ENCODE measurements around the gene PML. TPM values are rescaled to one million over a fixed set of nuclear protein-coding genes. Genes with fewer than 3 reads are reported as not detected.
A peak's percentile ranks its signal among the peaks of the same experiment; 100 is the strongest.

PML gene, protein sequence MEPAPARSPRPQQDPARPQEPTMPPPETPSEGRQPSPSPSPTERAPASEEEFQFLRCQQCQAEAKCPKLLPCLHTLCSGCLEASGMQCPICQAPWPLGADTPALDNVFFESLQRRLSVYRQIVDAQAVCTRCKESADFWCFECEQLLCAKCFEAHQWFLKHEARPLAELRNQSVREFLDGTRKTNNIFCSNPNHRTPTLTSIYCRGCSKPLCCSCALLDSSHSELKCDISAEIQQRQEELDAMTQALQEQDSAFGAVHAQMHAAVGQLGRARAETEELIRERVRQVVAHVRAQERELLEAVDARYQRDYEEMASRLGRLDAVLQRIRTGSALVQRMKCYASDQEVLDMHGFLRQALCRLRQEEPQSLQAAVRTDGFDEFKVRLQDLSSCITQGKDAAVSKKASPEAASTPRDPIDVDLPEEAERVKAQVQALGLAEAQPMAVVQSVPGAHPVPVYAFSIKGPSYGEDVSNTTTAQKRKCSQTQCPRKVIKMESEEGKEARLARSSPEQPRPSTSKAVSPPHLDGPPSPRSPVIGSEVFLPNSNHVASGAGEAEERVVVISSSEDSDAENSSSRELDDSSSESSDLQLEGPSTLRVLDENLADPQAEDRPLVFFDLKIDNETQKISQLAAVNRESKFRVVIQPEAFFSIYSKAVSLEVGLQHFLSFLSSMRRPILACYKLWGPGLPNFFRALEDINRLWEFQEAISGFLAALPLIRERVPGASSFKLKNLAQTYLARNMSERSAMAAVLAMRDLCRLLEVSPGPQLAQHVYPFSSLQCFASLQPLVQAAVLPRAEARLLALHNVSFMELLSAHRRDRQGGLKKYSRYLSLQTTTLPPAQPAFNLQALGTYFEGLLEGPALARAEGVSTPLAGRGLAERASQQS
- 10 to 100 TPM; 10.5 to 47.9 (median 32.6) TPM for polyA plus RNA-seq

DNA sequence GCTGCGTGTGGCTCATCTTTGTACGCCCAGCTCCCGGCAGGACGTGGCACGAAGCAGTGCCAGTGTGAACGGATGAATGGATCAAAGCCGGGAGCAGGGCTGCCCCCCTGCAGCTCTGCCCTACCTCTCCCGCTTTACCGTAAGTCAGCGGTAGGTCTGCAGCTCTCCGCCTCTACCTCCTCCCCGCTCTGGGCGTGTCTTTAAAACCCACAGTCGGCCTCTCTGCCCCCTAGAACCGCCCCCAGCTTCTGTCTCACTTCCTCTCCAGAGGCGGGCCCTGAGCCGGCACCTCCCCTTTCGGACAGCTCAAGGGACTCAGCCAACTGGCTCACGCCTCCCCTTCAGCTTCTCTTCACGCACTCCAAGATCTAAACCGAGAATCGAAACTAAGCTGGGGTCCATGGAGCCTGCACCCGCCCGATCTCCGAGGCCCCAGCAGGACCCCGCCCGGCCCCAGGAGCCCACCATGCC is at the start of gene PML:
Gene PML (plus strand): TSS at position 304 of the 471 bp plus-strand sequence. CDS start 97 bp downstream, at position 401.
- 0% methylated on average over 27 of the region's 27 CpGs for WGBS, 3 donors
- H3K27ac ChIP-seq (ENCODE audit: low read depth, low read length): peak within 1 kb of the TSS; percentile 70

DNA sequence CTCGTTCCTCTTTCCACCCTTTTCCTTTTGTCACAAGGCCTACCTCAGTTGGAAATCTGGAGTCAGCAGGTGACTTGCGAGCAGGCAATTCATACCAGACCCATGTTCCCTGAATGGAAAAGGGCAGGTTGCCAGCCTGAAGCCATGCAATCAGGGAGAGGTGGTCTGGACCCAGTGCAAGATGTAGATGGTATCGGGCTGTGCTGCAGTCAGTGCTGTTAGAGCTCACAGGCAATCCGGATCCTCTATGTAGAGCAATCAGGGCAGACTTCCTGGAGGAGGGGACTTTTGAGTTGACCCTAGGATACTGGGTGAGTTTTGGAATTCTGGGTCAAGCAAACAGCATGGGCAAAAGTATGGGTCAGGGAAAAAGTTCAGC is 49.4 kb upstream of the PML start:
- WGBS, 3 donors: 73 to 88% (median 80%) methylated on average over 4 of the region's 4 CpGs
- H3K27ac ChIP-seq (ENCODE audit: low read depth, low read length): no peak overlapping the region

DNA sequence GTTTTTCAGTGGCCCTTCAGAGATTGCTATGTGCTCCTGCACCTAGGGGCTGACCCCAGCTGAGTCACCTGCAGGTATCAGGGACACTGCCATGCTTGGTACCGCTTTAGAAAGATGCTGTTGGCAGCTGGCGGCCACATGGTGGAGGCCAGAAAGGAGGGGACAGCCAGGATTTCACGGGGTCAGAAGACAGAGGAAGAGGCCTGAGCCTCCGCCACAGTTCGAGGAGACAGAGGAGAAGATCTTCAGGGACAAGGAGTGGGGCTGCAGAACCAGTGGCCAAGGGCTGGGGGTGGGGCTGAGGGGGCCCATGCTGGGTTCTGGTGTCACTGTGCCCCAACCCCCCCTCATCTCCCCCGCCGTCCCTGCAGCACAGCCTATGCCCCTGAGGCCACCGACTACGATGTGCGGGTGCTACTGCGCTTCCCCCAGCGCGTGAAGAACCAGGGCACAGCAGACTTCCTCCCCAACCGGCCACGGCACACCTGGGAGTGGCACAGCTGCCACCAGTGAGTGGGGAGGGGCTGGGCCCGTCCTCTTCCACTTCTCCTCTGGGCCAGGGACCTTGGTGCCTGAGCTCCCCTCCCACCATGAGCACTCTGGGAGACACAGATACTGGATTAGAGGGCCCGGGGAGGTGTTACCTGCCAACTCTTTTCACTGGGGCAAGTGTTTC is 48.3 kb upstream of the PML start:
- no peak overlapping the region for H3K27ac ChIP-seq (ENCODE audit: low read depth, low read length)
- WGBS, 3 donors: 73 to 79% (median 74%) methylated on average over 17 of the region's 17 CpGs

DNA sequence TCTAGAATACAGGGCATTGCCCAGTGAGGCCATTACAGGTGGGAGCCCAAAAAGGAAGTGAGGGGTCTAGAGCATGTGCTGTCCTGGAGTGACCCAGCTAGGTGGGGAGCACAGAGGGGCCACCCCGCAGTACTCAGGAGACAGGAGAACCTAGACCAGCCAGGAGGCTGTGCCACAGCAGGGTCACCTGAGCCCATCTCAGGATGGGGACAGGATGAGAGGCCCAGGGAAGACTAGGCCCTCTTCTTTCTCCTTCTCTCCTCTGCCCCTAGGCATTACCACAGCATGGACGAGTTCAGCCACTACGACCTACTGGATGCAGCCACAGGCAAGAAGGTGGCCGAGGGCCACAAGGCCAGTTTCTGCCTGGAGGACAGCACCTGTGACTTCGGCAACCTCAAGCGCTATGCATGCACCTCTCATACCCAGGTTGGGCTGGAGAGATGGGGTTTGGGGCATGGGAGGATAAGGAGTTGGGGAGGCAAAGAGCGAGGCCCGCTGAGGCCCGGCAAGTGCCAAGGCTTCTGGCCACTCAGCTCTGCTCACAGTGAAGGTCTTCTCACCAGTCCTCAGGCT is 47.6 kb upstream of the PML start:
- H3K27ac ChIP-seq (ENCODE audit: low read depth, low read length): no peak overlapping the region
- 91 to 98% (median 96%) methylated on average over 8 to 9 of the region's 9 CpGs for WGBS, 3 donors

DNA sequence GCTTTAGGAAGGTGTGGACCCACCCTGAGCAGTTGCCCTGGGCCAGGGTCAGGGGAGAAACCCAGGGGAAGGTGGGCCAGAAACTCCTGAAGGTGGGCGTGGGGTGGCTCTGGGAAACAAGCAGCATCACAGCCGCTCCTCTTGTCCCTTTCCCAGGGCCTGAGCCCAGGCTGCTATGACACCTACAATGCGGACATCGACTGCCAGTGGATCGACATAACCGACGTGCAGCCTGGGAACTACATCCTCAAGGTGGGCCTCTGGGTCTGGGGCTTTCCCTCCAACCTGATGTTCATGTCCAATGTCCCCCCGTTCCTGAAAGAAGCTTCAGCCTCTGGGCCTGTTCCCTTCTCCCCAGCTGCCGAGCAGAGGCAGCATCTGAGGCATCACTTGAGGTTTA is 46.9 kb upstream of the PML start:
- 94 to 97% (median 96%) methylated on average over 9 of the region's 9 CpGs for WGBS, 3 donors
- no peak overlapping the region for H3K27ac ChIP-seq (ENCODE audit: low read depth, low read length)

DNA sequence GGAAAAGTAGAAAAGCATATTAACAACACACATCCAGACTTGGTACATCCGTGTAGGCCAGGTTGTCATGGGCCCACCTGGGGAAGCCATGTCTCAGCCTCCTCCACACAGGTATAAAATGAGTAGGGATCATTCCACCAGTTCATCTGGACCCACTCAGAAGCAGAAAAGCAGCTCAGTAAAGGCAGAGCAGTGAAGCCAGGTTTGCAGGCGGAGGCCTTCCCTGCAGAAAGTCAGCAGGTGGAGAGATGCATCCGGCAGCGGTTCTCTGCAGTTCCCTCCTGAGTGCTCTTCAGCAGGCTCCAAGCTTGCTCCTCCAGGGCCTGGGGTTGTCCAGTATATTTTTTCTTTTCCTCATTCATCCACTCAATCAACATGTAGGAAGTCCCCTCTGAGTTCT is 46.1 kb upstream of the PML start:
- no peak overlapping the region for H3K27ac ChIP-seq (ENCODE audit: low read depth, low read length)
- WGBS, 3 donors: 91 to 98% (median 94%) methylated on average over 4 of the region's 4 CpGs

DNA sequence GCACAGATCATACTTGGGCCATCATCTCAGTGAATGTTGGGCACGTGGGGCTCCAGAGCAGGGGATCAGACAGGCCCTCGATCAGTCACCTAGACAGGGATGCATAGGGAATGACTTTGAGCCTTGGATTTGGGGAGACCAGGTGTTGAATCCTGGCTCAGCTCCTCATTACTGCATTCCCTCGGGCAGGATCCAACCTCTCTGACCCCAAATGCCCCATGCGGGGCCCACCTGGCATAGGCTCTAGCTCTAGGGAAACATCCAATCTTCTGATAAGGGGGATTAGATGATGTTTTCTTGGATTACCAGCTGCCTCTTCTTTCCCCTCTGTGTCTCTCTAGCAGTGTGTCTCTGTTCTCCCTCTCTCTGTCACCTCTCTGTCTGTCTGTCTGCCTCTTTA is 45.5 kb upstream of the PML start:
- no peak overlapping the region for H3K27ac ChIP-seq (ENCODE audit: low read depth, low read length)
- WGBS, 3 donors: 70 to 91% (median 82%) methylated on average over 4 of the region's 4 CpGs

DNA sequence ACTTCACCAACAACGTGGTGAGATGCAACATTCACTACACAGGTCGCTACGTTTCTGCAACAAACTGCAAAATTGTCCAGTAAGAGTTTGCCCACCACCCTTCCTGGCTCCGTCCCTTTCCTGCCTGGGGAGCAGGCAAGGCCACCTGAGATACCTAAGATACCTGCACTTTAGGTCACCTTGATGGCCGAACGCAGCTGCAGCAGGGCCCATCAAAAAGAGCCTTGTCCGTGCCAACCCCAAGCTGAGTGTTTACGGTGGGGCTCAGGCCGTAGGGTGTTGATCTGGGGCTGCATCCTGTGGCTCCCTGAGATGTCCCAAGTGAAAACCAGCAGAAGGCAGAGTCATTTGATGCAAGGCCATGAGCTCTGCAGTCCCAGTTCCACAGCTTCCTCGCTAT is 45.0 kb upstream of the PML start:
- H3K27ac ChIP-seq (ENCODE audit: low read depth, low read length): no peak overlapping the region

DNA sequence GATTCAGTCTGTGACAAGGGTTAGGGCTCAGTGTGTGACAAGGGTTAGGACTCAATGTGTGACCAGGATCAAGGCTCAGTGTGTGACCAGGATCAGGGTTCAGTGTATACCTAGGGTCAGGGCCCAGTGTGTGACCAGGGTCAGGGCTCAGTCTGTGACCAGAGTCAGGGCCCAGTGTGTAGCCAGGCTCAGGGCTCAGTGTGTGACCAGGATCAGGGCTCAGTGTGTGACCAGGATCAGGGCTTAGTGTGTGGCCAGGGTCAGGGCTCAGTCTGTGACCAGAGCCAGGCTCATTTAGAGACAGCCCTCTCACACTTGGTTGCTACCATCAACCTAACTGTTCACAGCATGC is 44.1 kb upstream of the PML start:
- H3K27ac ChIP-seq (ENCODE audit: low read depth, low read length): no peak overlapping the region

More for the DNA sequence above, 45.0 kb upstream of the PML start:
- 89 to 92% (median 92%) methylated on average over 10 of the region's 10 CpGs for WGBS, 3 donors

DNA sequence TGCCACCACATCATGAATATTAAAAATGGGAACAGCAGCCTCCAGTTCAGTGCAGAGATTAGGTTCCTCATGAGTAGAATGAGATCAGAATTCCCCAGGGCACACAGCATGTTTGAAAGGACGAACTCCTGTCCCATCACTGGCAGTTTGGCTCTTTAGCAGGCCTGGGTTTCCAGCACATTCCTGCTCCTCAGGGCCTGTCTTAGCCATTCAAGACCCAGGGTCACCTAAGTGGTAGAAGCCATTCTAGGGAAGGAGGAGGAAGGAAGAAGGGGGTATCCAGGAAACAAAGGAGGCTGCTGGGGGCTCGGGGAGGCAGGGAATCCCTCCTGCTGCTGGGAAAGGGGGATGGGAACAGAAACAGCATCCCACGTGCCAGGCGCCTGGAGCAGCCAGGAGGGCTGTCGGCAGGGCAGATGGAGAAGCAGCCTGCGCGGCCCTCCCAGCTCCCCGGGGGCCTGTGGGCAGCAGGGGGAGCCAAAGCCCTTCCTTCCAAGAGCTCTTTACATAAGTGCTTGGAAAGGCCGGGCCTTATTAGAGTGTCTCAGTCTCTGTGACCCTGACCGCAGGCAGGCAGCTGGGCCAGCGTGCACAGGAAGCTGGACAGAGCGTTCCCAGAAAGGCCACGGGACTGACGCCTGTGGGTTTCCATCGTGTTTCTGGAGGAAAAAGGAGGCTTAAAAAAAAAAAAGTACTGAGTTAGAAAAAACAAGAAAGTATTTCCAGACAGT is 43.5 kb upstream of the PML start:
- H3K27ac ChIP-seq (ENCODE audit: low read depth, low read length): peak overlapping the region; percentile 46
- WGBS, 3 donors: 4 to 8% (median 4%) methylated on average over 15 of the region's 15 CpGs

DNA sequence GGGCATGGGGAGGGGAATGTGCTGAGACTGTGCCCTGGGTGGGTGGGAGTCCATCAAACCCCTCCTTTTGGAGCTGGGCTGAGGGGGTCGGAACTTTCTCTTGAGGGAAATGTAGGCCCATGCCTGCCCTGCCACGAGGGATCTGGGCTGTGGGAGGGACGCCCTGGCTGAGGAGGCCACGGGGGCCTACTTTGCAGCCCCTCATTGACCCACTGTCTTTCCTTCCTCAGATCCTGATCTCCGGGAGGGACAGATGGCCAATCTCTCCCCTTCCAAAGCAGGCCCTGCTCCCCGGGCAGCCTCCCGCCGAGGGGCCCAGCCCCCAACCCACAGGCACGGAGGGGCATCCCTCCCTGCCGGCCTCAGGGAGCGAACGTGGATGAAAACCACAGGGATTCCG is 42.9 kb upstream of the PML start:
- peak overlapping the region; percentile 30 for H3K27ac ChIP-seq (ENCODE audit: low read depth, low read length)
- 36 to 78% (median 40%) methylated on average over 9 to 13 of the region's 13 CpGs for WGBS, 3 donors

DNA sequence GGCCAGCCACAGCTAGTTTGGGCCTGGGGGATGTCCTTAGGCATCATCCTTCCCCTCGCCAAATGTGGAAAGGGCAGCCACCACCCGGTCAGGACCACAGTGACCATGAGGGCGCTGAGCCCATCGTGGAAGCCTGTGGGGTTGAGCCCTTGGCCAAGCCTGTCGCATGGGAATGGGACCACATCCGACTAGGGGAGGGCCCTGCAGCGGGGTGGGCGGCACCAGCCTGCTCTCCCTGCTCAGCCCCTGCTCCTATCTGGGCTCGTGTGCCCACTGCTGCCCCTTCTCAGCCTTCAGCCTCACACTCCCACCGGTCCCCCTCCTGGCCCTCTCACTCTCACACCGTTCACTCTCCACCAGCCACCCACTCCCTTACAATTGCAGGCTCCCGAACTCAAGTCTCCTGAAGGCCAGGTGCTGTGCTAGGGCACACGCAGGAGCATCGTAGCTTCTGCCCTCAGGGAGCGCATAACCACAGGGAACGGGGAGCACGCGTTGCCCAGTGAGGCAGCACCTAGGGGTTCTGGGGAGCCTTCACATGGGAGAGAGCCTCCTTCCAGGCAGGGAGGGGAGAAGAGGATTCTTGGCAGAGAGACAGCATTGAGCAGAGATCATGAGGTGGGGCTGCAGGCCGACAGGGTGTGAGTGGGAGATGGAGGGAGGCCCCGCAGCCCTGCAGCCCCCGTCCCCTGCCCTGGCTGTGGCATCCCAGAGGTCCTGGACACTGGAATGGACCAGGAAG is 42.2 kb upstream of the PML start:
- 81 to 85% (median 82%) methylated on average over 21 of the region's 21 CpGs for WGBS, 3 donors
- peak overlapping the region; percentile 20 for H3K27ac ChIP-seq (ENCODE audit: low read depth, low read length)

DNA sequence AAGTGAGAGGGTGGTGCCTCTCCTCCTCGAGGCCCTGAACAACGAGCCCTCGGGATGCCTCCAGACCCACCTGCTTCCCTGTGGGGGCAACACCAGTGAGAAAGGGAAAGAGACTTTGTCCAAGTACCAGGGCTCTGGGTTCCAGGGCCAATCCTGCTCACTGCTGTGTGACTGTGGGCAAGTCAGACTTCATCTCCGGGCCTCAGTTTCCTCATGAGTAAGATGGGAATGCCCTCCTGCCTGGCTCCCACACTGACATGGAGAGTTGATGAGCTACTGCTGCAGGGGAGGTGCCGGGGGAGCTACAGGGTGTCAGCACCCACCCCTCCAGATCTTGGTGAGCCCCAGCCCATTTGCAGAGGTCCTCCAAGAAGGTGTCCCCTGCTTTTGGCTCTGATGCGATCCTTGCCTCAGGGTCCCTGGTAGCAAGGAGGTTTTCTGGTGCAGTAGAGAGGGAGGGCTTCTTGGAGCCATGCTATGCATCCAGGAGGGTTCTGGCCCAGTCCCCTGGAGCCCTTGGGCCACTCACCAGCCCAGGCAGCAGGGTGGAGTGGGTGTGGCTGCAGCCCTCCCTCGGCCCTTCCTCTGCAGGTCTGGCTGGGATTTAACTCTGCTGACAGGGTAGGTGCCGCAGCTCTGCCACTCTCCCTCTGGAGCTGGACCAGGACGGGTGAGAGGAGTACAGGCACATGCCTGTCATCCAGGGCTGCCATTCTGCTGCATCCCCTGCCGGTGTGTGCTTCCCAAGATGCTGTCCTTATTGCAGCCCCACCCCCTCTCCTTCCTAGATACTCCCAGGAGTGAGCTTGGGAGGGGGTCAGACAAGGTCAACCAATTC is 41.4 kb upstream of the PML start:
- no peak overlapping the region for H3K27ac ChIP-seq (ENCODE audit: low read depth, low read length)
- WGBS, 3 donors: 78 to 81% (median 80%) methylated on average over 10 of the region's 10 CpGs

DNA sequence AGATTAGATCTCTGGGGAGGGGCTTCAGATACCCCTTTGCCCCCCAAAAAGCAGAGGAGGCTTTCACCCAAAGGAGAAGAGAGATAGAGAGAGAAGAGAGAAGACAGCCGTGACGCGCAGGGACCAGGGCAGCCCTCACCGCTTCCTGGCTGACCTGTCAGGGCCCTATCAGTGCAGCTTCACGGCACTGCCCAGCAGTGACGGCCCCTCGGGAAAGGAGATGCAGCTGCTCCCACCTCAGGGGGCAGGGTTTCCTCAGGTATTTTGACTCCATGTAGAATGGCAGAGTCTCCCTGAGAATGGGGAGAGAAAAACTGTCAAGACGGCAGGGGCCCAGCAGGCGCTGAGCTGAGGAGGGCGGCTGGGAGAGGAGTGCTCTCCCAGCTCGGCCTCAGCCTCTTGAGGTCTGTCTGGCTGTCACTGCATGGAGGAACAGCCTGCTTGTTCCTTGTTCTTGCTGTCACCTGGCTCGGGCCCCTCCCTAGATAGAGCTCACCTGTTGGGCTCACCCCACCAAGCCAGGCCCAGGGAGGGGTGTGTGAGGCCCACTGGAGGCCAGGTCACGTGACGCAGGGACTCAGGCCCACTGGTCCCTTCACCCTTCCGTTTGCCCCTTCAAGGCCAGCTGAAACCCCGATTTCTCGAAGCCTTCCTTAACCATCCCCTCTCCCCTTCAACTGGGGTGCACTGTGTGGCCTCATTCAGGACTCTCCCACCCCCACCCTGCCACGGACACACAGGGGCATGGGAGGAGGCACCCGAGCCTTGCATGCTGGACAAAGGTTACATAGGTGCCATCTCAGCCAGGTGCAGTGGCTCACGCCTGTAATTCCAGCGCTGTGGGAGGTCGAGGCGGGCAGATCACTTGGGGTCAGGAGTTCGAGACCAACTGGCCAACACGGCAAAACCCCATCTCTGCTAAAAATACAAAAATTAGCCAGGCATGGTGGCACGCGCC is 40.0 kb upstream of the PML start:
- 84 to 92% (median 89%) methylated on average over 27 of the region's 27 CpGs for WGBS, 3 donors
- no peak overlapping the region for H3K27ac ChIP-seq (ENCODE audit: low read depth, low read length)

DNA sequence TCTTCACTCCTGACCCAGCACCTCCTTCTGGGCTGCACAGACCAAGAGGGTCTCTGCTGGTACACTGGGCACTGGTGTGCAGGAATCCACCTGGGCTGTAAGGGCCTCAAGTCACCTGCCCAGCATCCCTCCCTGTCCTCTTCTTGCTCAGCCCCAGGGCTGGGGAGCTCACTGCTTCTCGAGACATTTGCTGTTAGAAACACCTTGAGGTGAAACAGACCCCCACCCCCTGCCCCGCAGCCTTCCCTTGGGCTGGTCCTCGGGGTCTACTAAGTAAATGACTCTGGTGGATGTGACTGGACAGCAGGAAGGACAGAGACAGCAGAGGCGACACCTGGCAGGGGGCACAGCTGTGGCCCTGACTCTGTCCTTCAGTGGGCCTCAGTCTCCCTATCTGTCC is 39.2 kb upstream of the PML start:
- no peak overlapping the region for H3K27ac ChIP-seq (ENCODE audit: low read depth, low read length)
- WGBS, 3 donors: 84 to 92% (median 89%) methylated on average over 4 of the region's 4 CpGs
